ENCODE results near the gene CREB3L2.
"Not testable (repeated sequence)": the region's sequence is repeated elsewhere in the genome, so short reads cannot be mapped to it uniquely, and the experiment has no call there.

CREB3L2 gene

GRCh38 chr7:137968339-137968738, 33.5 kb downstream of the CREB3L2 start:
- DNase-seq (ENCODE audit: low spot score): not testable (repeated sequence)

GRCh38 chr7:137967143-137968018, 34.5 kb downstream of the CREB3L2 start:
- DNase-seq (ENCODE audit: low spot score): no peak

- DNase-seq (ENCODE audit: low spot score): no peak
Observed at GRCh38 chr7:137966641-137967142, 35.2 kb downstream of the CREB3L2 start.

GRCh38 chr7:137965942-137966640, 35.8 kb downstream of the CREB3L2 start:
- no peak for DNase-seq (ENCODE audit: low spot score)

- DNase-seq (ENCODE audit: low spot score): no peak
Observed at GRCh38 chr7:137964824-137965545, 36.9 kb downstream of the CREB3L2 start.

GRCh38 chr7:137962875-137963507, 38.9 kb downstream of the CREB3L2 start:
- DNase-seq (ENCODE audit: low spot score): no peak

- DNase-seq (ENCODE audit: low spot score): no peak
Observed at GRCh38 chr7:137962491-137962874, 39.4 kb downstream of the CREB3L2 start.

- no peak for DNase-seq (ENCODE audit: low spot score)
Observed at GRCh38 chr7:137961200-137962177, 40.4 kb downstream of the CREB3L2 start.

GRCh38 chr7:137960020-137960419, 41.9 kb downstream of the CREB3L2 start:
- peak; percentile 23 for DNase-seq (ENCODE audit: low spot score)

GRCh38 chr7:137958470-137959431, 43.1 kb downstream of the CREB3L2 start:
- DNase-seq (ENCODE audit: low spot score): peak; percentile 20

- no peak for DNase-seq (ENCODE audit: low spot score)
Observed at GRCh38 chr7:137957887-137958286, 44.0 kb downstream of the CREB3L2 start.

- no peak for DNase-seq (ENCODE audit: low spot score)
Observed at GRCh38 chr7:137956591-137956990, 45.3 kb downstream of the CREB3L2 start.

- DNase-seq (ENCODE audit: low spot score): no peak
Observed at GRCh38 chr7:137956183-137956582, 45.7 kb downstream of the CREB3L2 start.

- no peak for DNase-seq (ENCODE audit: low spot score)
Observed at GRCh38 chr7:137954614-137955013, 47.3 kb downstream of the CREB3L2 start.

- peak; percentile 58 for DNase-seq (ENCODE audit: low spot score)
Observed at GRCh38 chr7:137953665-137954470, 48.0 kb downstream of the CREB3L2 start.

GRCh38 chr7:137953043-137953664, 48.7 kb downstream of the CREB3L2 start:
- no peak for DNase-seq (ENCODE audit: low spot score)

- no peak for DNase-seq (ENCODE audit: low spot score)
Observed at GRCh38 chr7:137952426-137952805, 49.5 kb downstream of the CREB3L2 start.
